Measurements from ENCODE around the gene BPI. TPM values are rescaled to one million over a fixed set of nuclear protein-coding genes. Genes with fewer than 3 reads are reported as not detected.

Gene BPI
- total RNA-seq, 1 donor from 2014 or later = not detected

DNA sequence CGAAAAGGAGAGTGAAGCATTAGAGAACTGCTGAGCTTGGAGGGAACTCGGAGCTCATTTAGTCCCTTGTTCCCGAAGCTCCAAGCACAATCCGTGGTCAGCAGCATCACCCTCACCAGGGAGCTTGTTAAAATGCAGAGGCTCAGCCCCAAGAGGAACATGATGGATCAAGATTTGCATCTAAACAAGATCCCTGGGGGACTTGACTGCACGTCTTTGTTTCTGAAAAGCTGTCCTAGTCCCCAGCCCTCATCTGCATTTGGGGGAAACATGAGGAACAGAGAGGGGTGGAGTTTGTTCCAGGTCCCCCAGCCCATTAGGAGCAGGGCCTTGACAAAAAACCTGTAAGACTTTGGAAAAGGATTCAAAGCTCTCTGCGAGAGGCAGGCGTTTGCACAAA is 38.3 kb downstream of the BPI start:
- peaks cover 21% of the 10 kb centered on the region for H3K4me1 Mint-ChIP-seq
- H3K27me3 Mint-ChIP-seq (ENCODE audit: insufficient read depth, low read depth) = peaks cover 1% of the 10 kb centered on the region
- H3K27ac ChIP-seq = peak overlapping the region; percentile 69
- no peaks in the 10 kb centered on the region for H4K20me1 ChIP-seq (ENCODE audit: low read depth)
- H3K9ac ChIP-seq = no peak overlapping the region
- peaks cover 6% of the 10 kb centered on the region for H3K9me3 Mint-ChIP-seq
- DNase-seq (ENCODE audit: low spot score) = peak; percentile 76
- H3K4me2 ChIP-seq = peak overlapping the region; percentile 46
- no peaks in the 10 kb centered on the region for H3K79me2 ChIP-seq (ENCODE audit: low read depth)
- H2AFZ ChIP-seq (replicated peaks) = peak overlapping the region; percentile 64
- H3K27ac Mint-ChIP-seq = peak overlapping the region; percentile 96
- H3K27me3 ChIP-seq = no peaks in the 10 kb centered on the region
- no peaks in the 10 kb centered on the region for H3K36me3 Mint-ChIP-seq
- H3K4me1 ChIP-seq = peaks cover 31% of the 10 kb centered on the region
- TF ChIP-seq, protein P1, sequence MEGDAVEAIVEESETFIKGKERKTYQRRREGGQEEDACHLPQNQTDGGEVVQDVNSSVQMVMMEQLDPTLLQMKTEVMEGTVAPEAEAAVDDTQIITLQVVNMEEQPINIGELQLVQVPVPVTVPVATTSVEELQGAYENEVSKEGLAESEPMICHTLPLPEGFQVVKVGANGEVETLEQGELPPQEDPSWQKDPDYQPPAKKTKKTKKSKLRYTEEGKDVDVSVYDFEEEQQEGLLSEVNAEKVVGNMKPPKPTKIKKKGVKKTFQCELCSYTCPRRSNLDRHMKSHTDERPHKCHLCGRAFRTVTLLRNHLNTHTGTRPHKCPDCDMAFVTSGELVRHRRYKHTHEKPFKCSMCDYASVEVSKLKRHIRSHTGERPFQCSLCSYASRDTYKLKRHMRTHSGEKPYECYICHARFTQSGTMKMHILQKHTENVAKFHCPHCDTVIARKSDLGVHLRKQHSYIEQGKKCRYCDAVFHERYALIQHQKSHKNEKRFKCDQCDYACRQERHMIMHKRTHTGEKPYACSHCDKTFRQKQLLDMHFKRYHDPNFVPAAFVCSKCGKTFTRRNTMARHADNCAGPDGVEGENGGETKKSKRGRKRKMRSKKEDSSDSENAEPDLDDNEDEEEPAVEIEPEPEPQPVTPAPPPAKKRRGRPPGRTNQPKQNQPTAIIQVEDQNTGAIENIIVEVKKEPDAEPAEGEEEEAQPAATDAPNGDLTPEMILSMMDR (IDR thresholded peaks at IDR 0.05) = no peak
- TF ChIP-seq EZH2 (IDR thresholded peaks at IDR 0.05) = no peak
- TF ChIP-seq EZH2phosphoT487 (IDR thresholded peaks at IDR 0.05) = no peak
- H3K36me3 ChIP-seq = no peaks in the 10 kb centered on the region
- no peaks in the 10 kb centered on the region for H3K9me3 ChIP-seq (ENCODE audit: low read depth)
- peaks cover 38% of the 10 kb centered on the region for H3F3A ChIP-seq (ENCODE audit: low read depth)
- H3K4me3 ChIP-seq = peak overlapping the region; percentile 4
- peak overlapping the region; percentile 60 for H3K4me3 Mint-ChIP-seq

DNA sequence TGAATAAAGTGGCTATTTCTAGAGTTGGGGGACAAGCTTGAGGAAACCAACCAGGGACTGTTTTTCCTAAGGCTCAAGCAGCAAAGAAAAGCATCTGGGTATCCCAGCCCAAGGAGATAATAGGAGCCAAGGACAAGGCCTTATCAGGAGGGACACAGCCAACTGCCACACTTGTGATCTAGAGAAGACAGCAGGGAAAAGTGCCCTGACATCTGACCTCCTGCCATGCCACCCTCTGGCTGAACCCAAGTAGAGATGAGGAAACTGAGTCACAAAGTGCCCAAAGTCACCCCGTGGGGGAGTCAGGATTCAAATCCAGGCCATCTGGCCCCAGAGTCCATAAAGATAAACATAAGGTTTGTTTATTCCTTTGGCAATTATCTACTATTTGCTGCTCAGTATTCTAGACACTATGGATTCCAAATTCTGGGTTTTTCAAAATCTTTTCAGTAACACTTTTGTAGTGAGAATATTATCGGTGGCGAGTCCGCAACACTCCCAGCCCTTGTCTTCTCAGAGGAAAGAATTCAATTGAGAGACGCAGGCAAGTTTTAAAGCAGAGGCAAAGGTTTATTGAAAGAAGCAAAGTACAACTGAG is 38.9 kb downstream of the BPI start:
- peak overlapping the region; percentile 98 for H3K27ac Mint-ChIP-seq
- H3K9me3 Mint-ChIP-seq = peaks cover 4% of the 10 kb centered on the region

DNA sequence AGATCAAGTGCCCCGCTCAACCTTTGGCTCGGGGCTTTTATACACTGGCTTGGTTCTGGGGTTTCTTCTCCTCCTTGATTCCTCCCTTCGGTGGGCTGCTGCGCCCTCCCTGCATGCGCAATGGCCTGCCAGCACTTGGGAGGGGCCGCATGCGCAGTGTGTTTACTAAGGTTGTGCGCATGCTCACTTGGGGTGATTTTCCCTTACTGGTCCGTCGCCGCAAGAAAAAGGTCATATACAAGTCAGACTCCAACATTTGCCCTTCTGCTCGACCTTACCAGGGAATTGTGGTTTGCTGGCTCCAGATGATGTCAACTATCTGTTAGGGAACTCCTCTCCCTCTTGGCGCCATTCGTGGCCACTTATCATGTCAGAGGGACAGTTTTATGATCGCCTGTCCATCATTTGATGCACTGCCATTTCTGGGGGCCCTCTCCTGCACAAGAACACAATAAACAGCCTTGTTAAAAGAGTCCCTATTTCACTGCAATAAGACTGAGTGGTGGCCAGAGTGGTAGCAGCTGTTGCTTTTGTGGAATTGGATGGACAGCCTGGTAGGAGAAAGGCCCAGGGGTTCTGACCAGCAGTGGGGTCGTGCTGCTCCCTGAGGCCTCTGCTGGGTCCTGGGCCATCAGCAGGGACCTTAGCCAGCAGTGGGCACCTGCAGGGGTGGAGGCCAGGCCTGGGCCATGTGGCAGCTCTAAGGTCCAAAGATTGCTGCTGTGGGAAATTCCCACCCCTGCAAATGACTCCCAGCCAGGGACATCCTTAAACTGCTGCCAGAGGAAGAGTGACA is 39.6 kb downstream of the BPI start:
- Histone ChIP-seq H4K20me1 (ENCODE audit: low read depth) (no peaks in the 10 kb centered on the region), H3K9me3 (ENCODE audit: low read depth) (no peaks in the 10 kb centered on the region), H3K27me3 (no peaks in the 10 kb centered on the region), H3K4me2 (peak overlapping the region; percentile 46), H3K36me3 (no peaks in the 10 kb centered on the region), H2AFZ (replicated peaks) (peak overlapping the region; percentile 0), H3F3A (ENCODE audit: low read depth) (peaks cover 38% of the 10 kb centered on the region), H3K27ac (peak overlapping the region; percentile 69), H3K4me1 (peaks cover 31% of the 10 kb centered on the region), H3K79me2 (ENCODE audit: low read depth) (no peaks in the 10 kb centered on the region), H3K9ac (no peak overlapping the region), H3K4me3 (no peak overlapping the region)
- TF ChIP-seq, protein P1 (IDR thresholded peaks at IDR 0.05) = no peak
- TF ChIP-seq EZH2phosphoT487 (IDR thresholded peaks at IDR 0.05) (no peak), EZH2 (IDR thresholded peaks at IDR 0.05) (no peak)
- peak overlapping the region; percentile 73 for H3K4me3 Mint-ChIP-seq
- no peak for DNase-seq (ENCODE audit: low spot score)
- no peaks in the 10 kb centered on the region for H3K9me3 Mint-ChIP-seq
- H3K27me3 Mint-ChIP-seq (ENCODE audit: insufficient read depth, low read depth) = no peaks in the 10 kb centered on the region
- H3K27ac Mint-ChIP-seq = peak overlapping the region; percentile 98
- H3K36me3 Mint-ChIP-seq = no peaks in the 10 kb centered on the region
- H3K4me1 Mint-ChIP-seq = peaks cover 21% of the 10 kb centered on the region

More for the DNA sequence above, 38.9 kb downstream of the BPI start:
- peak overlapping the region; percentile 69 for H3K27ac ChIP-seq
- TF ChIP-seq EZH2 (IDR thresholded peaks at IDR 0.05) = no peak
- TF ChIP-seq EZH2phosphoT487 (IDR thresholded peaks at IDR 0.05) = no peak
- TF ChIP-seq, protein P1 (IDR thresholded peaks at IDR 0.05) = no peak
- no peak overlapping the region for H2AFZ ChIP-seq (replicated peaks)
- H3K36me3 ChIP-seq = no peaks in the 10 kb centered on the region
- no peak overlapping the region for H3K9ac ChIP-seq
- Mint-ChIP-seq H3K27me3 (ENCODE audit: insufficient read depth, low read depth) (no peaks in the 10 kb centered on the region), H3K4me1 (peaks cover 21% of the 10 kb centered on the region), H3K36me3 (no peaks in the 10 kb centered on the region), H3K4me3 (no peak overlapping the region)
- H3F3A ChIP-seq (ENCODE audit: low read depth) = peaks cover 38% of the 10 kb centered on the region
- H3K4me2 ChIP-seq = peak overlapping the region; percentile 46
- H3K9me3 ChIP-seq (ENCODE audit: low read depth) = no peaks in the 10 kb centered on the region
- no peaks in the 10 kb centered on the region for H3K27me3 ChIP-seq
- H3K4me3 ChIP-seq = no peak overlapping the region
- H3K4me1 ChIP-seq = peaks cover 31% of the 10 kb centered on the region
- no peak for DNase-seq (ENCODE audit: low spot score)
- no peaks in the 10 kb centered on the region for H3K79me2 ChIP-seq (ENCODE audit: low read depth)
- no peaks in the 10 kb centered on the region for H4K20me1 ChIP-seq (ENCODE audit: low read depth)
